SK-N-SH (cell line): ENCODE results near the gene TDP1. TPM values are rescaled to one million over a fixed set of nuclear protein-coding genes. Genes with fewer than 3 reads are reported as not detected.

ENCODE experiments used
- CTCF ChIA-PET: fragments of 300-600, 350-600 bp; formaldehyde crosslinking; extraction: SDS; loops from one replicate; lab custom pipeline; 2021; lab: Yijun Ruan, JAX
- POLR2A ChIA-PET: fragments of 350-600 bp; sonication (Branson Sonifier 250); formaldehyde crosslinking; extraction: SDS; loops from one replicate; lab custom pipeline; 2020; ENCODE audit warnings: antibody characterized with exemption, inconsistent platforms; lab: Yijun Ruan, JAX
- DNase-seq: peaks from one replicate; pipeline ENCODE4 v3.0.0; 2012
- H2AFZ ChIP-seq: fragments of 200-600 bp; sonication (generic); 2 replicates; pipeline ENCODE4 v1.8.1; 2016; ENCODE audit warnings: antibody characterized with exemption, mild to moderate bottlenecking, low read depth
- H3F3A ChIP-seq: fragments of 200-600 bp; sonication (generic); replicated peaks from 2 replicates; pipeline ENCODE3; 2016; ENCODE audit warnings: antibody characterized with exemption, mild to moderate bottlenecking; ENCODE audit not compliant: insufficient read depth
- H3K27ac ChIP-seq, 2 experiments: fragments of 200-500 bp in 1 of 2; fragments of 200-600 bp in 1 of 2; sonication (Bioruptor generic) in 1 of 2; sonication (generic), shearing (Covaris generic) in 1 of 2; 2 replicates each; pipeline versions ENCODE4 v1.5.1 to v1.6.1; 2014 to 2016; ENCODE audit warnings: low read depth in 2 of 2, inconsistent platforms in 1 of 2, low read length in 1 of 2, mild to moderate bottlenecking in 1 of 2, mixed read lengths in 1 of 2
- H3K27me3 ChIP-seq: fragments of 200-600 bp; sonication (generic), shearing (Covaris generic); 2 replicates; pipeline ENCODE4 v1.6.1; 2016; ENCODE audit warnings: mixed run types; ENCODE audit not compliant: insufficient read depth
- H3K36me3 ChIP-seq, 2 experiments: fragments of 200-500 bp in 1 of 2; fragments of 200-600 bp in 1 of 2; sonication (Bioruptor generic) in 1 of 2; sonication (generic) in 1 of 2; replicated peaks in 1 of 2; 2 replicates each; pipeline versions ENCODE3 to v1.5.1; 2014 to 2016; ENCODE audit warnings: low read length in 1 of 2, mild to moderate bottlenecking in 1 of 2; ENCODE audit not compliant: insufficient read depth in 2 of 2, control insufficient read depth in 1 of 2
- H3K4me1 ChIP-seq, 2 experiments: fragments of 200-500 bp in 1 of 2; fragments of 200-600 bp in 1 of 2; sonication (Bioruptor generic) in 1 of 2; sonication (generic), shearing (Covaris generic) in 1 of 2; 2 replicates each; pipeline versions ENCODE4 v1.5.1 to v1.6.1; 2014 to 2016; ENCODE audit warnings: low read depth in 1 of 2, low read length in 1 of 2, mixed run types in 1 of 2; ENCODE audit not compliant: insufficient read depth in 2 of 2, control insufficient read depth in 1 of 2
- H3K4me2 ChIP-seq: fragments of 200-600 bp; sonication (generic), shearing (Covaris generic); 2 replicates; pipeline ENCODE4 v1.6.1; 2017; ENCODE audit warnings: mixed run types
- H3K4me3 ChIP-seq, 2 experiments: fragments of 200-500 bp in 1 of 2; fragments of 200-600 bp in 1 of 2; sonication (Bioruptor generic) in 1 of 2; sonication (generic), shearing (Covaris generic) in 1 of 2; 2 replicates each; pipeline versions ENCODE4 v1.5.1 to v1.8.1; 2014 to 2016; ENCODE audit warnings: low read depth in 2 of 2, inconsistent platforms in 1 of 2, low read length in 1 of 2, mild to moderate bottlenecking in 1 of 2, mixed read lengths in 1 of 2, moderate library complexity in 1 of 2
- H3K79me2 ChIP-seq: fragments of 200-600 bp; sonication (generic); 2 replicates; pipeline ENCODE4 v1.8.1; 2017; ENCODE audit warnings: mild to moderate bottlenecking; ENCODE audit not compliant: insufficient read depth
- H3K9ac ChIP-seq: fragments of 200-600 bp; sonication (generic); 2 replicates; pipeline ENCODE4 v1.6.1; 2017; ENCODE audit warnings: mixed run types
- H3K9me2 ChIP-seq: fragments of 200-600 bp; sonication (generic); 2 replicates; pipeline ENCODE4 v1.6.1; 2017; ENCODE audit warnings: mixed run types
- H3K9me3 ChIP-seq: fragments of 200-600 bp; sonication (generic); 2 replicates; pipeline ENCODE4 v1.6.1; 2017; ENCODE audit warnings: mixed run types, mild to moderate bottlenecking, moderate library complexity
- H4K20me1 ChIP-seq: fragments of 200-600 bp; sonication (generic); 2 replicates; pipeline ENCODE4 v1.6.1; 2017; ENCODE audit warnings: mild to moderate bottlenecking, mixed run types; ENCODE audit not compliant: insufficient read depth
- FOXM1 ChIP-seq: IDR thresholded peaks from 2 replicates; pipeline ENCODE4 v1.4.0; 2012; ENCODE audit warnings: low read depth, mild to moderate bottlenecking
- GABPA ChIP-seq: IDR thresholded peaks from 2 replicates; pipeline ENCODE4 v1.4.0; 2012; ENCODE audit warnings: low read depth, mild to moderate bottlenecking
- GATA2 ChIP-seq: sonication (generic); formaldehyde crosslinking; IDR thresholded peaks from 2 replicates; pipeline ENCODE4 v1.5.0; 2020; ENCODE audit warnings: mild to moderate bottlenecking, missing genetic modification reagents
- JUND ChIP-seq: IDR thresholded peaks from 2 replicates; pipeline ENCODE4 v1.4.0; 2012
- RFX5 ChIP-seq: IDR thresholded peaks from 2 replicates; pipeline ENCODE4 v1.6.1; 2012; ENCODE audit warnings: mild to moderate bottlenecking, improper control_type of control experiment, low read length
- SIN3A ChIP-seq: IDR thresholded peaks from 2 replicates; pipeline ENCODE4 v1.6.1; 2012; ENCODE audit warnings: low read depth, mild to moderate bottlenecking, low read length, moderate library complexity, borderline replicate concordance
- SMC3 ChIP-seq: IDR thresholded peaks from 2 replicates; pipeline ENCODE4 v1.6.1; 2012; ENCODE audit warnings: low read depth, low read length, improper control_type of control experiment
- TEAD4 ChIP-seq: IDR thresholded peaks from 2 replicates; pipeline ENCODE4 v1.4.0; 2012; ENCODE audit warnings: mild to moderate bottlenecking, borderline replicate concordance; ENCODE audit not compliant: insufficient read depth
- YY1 ChIP-seq: IDR thresholded peaks from 2 replicates; pipeline ENCODE4 v1.4.0; 2012; ENCODE audit warnings: low read depth, mild to moderate bottlenecking
- WGBS: methylation state at CpG from one replicate; pipeline ENCODE4 v1.1.6; 2017; ENCODE audit warnings: low lambda C conversion rate; 5-methylcytosine and 5-hydroxymethylcytosine counted together
- polyA plus RNA-seq, 3 experiments: library from polyadenylated mRNA; depleted of rRNA; stranded (reverse); fragments of >200 nt; gene quantifications; 2 replicates each; pipeline ENCODE4 v1.2.3, GENCODE V29; 2012
- TF ChIP-seq, protein P1 (sequence below): fragments of 150-350 bp; IDR thresholded peaks from 2 replicates; pipeline ENCODE4 v1.6.1; 2017; ENCODE audit warnings: antibody characterized with exemption, low read length, low read depth, borderline replicate concordance

The TDP1 gene
- polyA plus RNA-seq, 1 of the 3 experiments (the other 2 are of a cell fraction) = 14.5 TPM

DNA sequence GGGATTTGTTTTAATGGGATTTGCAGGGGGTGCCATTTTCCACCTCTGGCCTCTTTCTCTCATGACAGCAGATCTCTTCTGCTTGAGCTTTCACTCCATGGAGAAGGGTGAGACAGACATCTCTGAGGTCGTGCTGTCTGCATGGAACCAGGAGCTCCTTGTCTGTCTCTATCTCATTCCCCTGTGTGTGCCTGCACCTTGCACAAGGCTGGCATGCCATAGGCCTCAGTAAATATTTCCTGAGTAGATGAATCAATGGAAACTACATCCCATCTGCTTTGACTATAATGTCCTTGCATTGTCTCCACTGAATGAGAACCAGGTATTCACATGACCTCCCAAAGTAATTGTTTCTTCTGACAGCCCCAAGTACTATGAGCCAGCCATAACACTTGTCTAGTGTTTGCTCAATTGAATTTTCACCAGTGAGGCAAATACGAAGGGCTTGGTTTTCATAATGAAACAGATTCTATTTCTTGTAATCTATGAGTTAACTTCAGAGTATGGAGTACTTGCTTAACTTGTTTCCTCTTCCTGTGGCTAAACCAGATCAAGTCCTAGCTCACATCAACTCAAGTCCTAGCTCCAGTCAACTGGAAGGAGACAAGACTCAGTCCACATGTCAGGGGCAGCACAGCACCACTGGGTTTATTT lies 138.3 kb downstream of the TDP1 start:
- Histone ChIP-seq H3K9me2 (no peaks in the 10 kb centered on the region), H3K36me3 (no peaks in the 10 kb centered on the region), H3K79me2 (no peaks in the 10 kb centered on the region), H3K27ac (no peak overlapping the region), H2AFZ (no peak overlapping the region), H3K4me1 (peaks cover 0 to 3% of the 10 kb centered on the region in 2 experiments; a peak in 1 of 4 replicates), H3K9me3 (no peaks in the 10 kb centered on the region), H3K9ac (no peak overlapping the region), H3F3A (no peaks in the 10 kb centered on the region), H3K4me3 (no peak overlapping the region), H3K27me3 (no peaks in the 10 kb centered on the region; the same call in 1 of the 2 replicates), H4K20me1 (no peaks in the 10 kb centered on the region), H3K4me2 (no peak overlapping the region)
- ChIA-PET POLR2A (no interaction called here), CTCF (no interaction called here)
- 18% methylated on average over 2 of the region's 2 CpGs for WGBS
- TF ChIP-seq SIN3A (no peak), JUND (no peak), GABPA (no peak), YY1 (no peak), RFX5 (no peak), SMC3 (no peak), TEAD4 (no peak), FOXM1 (no peak), GATA2 (CRISPR knock-in tag) (no peak)
- TF ChIP-seq, protein P1, sequence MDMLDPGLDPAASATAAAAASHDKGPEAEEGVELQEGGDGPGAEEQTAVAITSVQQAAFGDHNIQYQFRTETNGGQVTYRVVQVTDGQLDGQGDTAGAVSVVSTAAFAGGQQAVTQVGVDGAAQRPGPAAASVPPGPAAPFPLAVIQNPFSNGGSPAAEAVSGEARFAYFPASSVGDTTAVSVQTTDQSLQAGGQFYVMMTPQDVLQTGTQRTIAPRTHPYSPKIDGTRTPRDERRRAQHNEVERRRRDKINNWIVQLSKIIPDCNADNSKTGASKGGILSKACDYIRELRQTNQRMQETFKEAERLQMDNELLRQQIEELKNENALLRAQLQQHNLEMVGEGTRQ = no peak
- DNase-seq = no peak

Other genes starting within 250 kb of the TDP1 start
- gene EFCAB11, start 1.2 kb upstream of the TDP1 start, polyA plus RNA-seq (2012; rRNA removed) = 2.9 and 3.9 TPM in 2 replicates
- not detected in 2 replicates for gene KCNK13, start 106.1 kb downstream of the TDP1 start, polyA plus RNA-seq (2012; rRNA removed)